Activated T-cell treated with anti-CD3 and anti-CD28 coated beads for 4 hours (primary cell): ENCODE measurements around the gene TAX1BP1.

Experiments used
- DNase-seq: peaks from one replicate; pipeline ENCODE4 v3.0.0-alpha.2; 2020

TAX1BP1 gene

DNA sequence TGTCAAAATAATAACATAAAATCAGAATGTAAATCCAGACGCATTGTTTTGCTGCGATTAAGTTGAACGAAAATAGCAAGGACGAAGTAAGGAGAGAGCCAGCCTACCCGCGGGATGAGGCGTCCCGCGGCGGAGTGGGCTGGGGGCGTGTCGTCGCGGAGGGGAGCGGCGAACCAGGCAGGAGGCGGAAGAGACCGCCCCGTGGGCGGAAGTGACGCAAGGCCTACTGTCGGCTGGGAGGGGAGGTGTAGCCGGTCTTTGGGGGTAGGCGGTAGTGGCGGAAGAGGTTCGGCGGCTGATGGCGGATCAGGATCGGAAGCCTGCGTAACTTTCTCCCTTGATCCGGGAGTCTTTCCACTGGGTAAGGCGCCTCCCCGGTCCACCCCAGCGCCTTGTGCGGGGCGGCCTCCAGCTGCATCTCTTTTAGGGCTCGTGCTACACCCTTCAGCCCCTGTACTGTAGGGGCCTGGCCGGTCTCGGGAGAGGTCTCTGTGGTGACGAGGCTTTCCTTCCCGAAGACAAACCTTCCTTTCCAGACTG is at the start of gene TAX1BP1:
Gene TAX1BP1 (plus strand): TSS at position 254 of the 540 bp plus-strand sequence. CDS start 8,363 bp downstream, outside the sequence.
- DNase-seq = peak; percentile 94

DNA sequence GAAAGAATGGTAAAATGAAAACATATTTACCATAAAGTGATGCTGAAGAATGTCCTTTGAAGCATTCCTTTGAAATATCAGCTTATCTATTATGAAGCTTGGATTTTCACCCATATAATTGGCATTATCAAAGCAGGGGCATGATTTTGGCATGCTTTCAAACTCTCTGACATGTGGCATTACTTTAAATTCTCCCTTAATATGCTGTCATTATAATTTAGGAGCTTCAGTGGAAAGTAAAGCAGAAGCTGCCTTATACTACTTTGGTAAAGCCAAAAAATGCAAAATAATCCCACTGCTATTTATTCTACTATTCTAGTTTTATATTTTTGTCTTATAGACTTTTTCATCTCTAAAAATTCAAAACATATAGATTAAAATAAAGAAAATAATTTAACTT is 49.3 kb upstream of the TAX1BP1 start:
- DNase-seq = no peak

DNA sequence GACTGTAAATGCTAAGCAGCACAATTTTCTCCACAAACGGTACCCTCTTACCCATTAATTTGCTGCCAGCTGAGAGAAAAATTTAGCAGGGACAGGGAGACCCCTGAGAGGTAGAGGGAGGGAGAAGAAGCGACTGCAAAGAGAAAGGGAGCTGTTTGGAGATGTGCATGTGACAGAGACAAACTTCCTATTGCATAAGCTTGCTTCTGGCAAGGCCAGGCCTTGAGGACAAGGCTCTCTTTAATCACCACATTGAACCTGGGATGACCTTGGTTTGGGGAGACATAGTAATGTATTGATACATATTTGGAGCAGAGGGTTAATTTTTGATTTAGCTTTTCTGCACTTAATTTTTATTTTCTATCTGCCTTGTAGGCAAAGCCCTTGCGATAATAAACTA is 46.2 kb upstream of the TAX1BP1 start:
- DNase-seq = no peak

DNA sequence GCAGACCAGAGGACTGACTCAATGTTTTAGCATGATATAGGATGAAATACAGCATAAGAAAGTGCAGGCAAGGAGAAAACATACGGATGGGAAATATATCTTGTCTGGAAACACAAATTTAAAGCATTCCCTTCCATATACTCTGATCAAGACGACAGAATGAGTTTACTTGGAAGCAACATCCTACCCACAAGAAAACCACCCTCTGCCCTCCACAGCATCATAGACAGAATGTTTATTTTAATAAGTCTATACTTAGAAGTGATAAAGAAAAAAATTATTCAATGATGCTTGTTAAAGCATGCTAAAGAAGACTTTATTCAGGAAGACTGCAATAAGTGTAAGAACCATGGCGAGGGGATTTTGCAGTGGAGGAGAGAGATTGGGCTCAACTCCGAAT is 44.9 kb upstream of the TAX1BP1 start:
- DNase-seq = no peak

DNA sequence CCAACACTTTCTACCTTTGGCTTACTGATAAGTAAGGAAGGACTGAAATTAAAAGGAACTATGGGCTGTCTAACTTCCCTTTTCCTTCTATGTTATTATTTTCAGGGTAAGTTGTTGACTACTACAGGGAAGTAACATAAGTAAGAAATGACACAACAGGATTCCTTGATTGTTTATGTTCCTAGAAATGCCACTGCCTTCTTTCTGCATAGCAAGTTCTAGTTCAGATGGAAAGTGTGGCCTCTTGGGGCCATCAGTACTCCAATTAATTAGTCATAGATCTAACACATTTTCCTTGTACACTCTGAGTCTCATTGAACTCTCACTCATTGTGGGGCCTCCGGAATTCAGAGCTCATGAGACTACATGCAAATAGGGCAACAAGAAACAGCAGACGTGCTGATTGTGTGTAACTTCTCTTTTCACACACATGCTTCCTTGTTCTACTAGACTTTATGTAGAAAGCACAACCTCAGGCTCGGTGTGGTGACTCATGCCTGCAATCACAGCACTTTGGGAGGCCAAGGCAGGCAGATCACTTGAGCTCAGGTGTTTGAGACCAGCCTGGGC is 42.0 kb upstream of the TAX1BP1 start:
- DNase-seq = no peak

DNA sequence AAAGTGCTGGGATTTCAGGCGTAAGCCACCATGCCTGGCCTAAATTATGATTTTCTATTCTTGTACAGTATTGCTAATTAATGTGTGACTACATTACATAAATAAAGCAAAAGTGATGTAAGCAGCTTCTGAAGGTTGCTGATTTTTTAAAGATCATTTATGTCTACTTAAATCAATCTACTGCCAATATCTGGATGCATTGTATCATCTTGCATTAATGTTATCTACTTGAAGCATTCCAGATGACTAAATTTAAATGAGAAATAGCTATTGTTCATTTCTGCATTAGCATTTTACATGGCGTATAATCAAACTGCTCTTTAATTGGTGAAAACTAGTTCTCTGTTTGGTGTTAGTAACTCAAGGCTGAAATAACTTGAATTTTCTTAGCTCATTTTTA is 40.2 kb upstream of the TAX1BP1 start:
- DNase-seq = no peak

DNA sequence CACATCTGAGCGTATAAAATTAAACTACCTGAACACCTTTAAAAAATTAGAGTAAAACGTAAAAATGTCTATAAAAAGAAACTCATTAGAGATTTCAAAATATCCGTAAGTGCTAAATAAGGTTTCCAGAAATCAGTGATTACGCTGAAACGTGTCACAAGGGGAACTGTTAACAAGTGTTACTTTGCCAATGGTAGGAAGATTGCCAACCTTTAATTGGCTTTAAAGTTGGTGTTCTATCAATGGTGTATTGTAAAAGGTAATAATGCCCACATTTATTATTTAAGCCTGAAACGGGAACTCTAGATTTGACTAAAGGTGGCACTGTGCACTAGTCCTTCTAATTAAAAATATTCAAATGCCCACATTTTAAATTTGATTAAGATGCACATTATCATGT is 39.5 kb upstream of the TAX1BP1 start:
- DNase-seq = no peak

DNA sequence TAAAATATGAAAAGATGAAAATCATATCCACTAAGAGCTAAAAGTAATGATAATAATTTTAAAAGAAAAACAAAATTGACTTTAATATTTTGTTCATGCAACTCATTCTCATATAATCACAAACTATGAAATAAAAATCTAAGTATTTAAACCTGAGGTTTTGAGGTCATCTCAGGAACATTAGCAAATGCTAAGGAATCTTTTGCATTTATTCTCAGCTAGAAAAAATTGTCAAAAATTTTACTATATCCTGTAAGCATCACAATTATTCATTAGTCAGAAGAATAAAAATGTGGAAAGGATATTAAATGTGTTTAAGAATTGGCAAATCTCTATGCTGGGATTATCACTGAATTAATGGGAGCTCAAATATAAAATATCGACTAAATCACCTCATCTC is 36.8 kb upstream of the TAX1BP1 start:
- no peak for DNase-seq

DNA sequence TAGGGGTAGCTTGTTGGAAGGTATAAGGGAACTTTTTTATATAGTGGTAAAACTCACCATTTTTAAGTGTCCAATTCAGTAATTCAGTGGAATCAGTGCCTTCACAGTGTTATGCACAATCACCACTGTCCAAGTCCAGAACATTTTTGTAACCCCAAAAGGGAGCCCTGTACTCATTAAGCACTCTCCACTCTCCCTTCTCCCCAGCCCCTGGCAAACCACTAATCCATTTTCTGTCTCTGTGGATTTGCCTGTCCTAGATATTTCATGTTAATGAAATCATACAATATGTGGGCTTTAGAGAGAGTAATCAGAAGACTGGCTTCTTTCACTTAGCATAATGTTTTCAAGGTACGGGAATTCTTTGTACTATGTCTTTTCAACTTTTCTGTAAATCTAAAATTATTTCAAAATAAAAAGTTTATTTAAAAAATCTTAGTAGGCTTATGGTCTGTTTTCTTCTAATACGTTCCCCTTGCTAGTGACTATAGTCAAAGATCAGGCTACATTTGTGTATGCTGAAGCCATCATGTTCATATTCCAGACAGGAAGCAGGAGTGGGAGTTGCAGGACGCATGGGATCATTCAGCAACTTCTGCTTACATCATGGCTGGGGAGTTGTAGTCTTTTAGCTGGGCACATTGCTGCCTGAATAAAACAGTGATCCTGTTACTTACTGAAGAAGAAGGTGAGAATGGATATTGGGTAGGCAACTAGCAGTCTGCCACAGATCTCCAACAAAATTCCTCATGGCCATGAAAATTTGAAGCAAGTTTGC is 35.4 kb upstream of the TAX1BP1 start:
- no peak for DNase-seq

DNA sequence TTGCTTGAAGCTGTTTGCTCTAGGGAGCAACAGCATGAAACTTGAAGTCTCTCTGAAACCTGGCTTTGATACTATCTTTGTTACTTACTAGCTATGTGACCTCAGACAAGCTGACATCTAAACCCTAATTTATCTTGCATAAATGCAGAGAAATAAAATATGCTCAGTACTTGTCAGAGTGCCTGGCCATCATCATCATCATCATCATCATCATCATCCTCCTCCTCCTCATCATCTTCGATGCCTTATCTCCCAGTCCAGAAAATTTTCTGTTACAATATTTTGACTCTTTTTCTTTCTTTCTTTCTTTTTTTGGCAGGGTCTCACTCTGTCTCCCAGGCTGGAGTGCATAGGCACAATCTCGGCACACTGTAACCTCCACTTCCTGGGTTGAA is 34.8 kb upstream of the TAX1BP1 start:
- DNase-seq = no peak

DNA sequence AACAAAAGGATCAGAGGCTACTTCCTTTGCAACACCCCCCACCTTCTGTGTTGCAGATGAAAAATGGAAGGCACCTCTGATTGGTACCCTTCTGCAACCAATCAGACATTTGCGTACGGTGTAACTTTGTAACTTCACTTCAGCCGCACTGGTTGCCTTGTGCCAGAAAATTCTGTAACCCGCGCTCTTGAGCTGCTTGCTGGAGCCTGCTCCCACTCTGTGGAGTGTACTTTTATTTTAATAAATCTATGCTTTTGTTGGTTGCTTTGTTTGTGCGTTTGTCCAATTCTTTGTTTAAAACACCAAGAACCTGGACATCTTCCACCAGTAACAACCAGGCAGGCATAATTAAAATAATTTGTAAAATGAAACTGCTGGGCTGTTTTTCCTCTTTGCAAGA is 31.5 kb upstream of the TAX1BP1 start:
- no peak for DNase-seq

DNA sequence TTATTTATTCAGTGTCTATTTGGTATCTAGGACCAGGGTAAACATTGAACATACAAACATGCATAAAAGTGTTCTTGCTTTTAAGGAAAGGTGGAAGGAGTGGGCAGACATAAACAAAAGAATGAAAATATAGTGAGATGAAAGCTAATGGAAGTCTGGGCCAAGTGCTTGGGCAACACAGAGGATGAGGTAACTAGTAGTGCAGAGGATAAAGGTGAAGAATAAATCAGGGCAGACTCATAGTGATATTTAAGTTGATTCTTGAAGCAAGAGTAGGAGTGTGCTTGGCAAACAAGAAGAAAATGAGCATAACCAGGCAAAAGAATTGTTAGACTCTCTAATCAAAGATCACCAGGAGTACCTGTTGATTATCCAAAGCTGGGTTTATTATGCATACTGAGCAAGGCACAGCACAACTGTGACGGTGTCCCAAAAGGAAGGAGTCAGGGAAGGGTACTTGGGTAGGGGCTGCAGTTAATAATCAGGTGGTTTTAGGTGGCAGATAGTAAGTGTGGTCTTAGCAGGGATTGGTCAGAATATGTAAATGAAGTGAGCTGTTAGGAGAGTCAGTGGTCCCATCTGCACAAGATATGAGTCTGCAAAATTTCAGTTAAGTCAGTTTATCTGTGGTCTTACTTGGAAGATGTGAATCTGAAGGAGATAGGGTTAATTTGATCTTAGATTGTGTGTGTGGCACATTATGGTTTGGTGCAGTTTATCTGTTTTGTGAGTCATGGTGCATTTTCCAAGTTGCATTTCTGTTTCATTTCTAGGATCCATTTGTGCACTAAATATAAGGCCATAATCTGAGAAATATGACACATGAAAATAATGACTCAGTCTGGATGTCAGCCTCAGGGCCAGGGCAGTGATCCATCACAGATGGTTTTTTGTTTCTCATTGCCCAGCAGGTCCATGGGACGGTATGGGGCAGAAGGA is 30.6 kb upstream of the TAX1BP1 start:
- DNase-seq = no peak

DNA sequence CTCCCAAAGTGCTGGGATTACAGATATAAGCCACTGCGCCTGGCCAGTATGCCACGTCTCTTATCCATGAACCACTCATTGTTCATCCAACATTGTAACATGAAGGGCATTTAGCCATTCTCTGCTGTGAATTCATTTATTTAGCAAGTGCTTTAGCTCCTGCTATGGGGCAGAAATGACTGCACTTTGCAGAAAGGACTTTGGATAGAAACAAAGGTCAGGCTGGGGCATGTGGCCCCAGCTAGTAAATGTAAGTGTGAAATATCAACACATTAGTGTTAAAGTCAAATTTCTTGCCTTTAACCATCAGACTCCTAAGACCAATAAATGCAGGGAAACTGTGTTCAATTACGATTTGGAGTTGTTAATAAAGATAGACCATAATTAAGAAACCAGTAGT is 27.7 kb upstream of the TAX1BP1 start:
- DNase-seq = no peak

DNA sequence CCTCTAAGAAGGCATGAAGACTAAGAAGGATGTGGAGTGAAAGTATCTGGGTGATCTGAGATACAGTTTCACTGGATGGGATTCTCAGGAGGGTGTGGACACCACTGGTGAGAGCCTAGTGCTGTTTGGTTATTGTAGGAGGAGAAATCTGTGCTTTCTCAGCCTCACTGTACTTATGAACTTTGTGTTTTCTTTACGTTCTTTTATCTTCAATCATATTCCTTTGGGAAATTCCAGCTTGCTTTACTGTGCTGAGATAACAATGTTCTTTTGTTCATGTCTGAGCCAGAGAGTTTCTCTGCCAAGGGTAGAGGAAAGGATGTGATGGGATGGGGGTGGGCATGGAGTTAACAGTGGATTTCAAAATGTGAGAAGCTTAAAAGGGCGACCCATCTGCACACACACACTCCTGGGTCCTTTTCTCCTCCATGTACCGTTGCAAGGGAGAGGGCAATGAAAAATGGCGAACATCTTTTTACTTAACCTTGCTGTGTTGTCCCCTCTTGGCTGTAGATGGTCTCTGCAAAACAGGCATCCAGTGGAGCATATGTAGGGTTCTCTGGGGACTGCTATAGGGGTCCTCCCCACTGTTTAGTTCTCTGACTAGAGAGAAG is 25.0 kb upstream of the TAX1BP1 start:
- no peak for DNase-seq

DNA sequence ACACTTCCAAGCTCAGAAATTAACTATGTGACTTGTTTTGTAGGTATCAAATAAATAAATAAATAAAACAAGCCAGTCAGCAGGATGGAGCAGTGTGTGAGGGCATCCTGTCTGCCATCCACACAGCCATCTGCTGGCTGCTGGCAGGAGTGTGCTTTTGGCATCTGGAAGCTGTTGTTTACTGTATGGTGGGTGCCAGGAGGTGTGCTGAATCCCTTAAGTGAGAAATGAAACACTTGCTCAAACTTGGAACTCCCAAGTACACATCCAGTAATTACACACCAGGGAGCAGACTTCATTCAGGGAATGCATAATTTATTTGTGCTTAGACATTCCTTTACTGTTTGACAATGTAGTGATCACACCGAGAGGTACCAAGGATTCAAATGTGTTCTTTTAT is 16.9 kb upstream of the TAX1BP1 start:
- DNase-seq = no peak

DNA sequence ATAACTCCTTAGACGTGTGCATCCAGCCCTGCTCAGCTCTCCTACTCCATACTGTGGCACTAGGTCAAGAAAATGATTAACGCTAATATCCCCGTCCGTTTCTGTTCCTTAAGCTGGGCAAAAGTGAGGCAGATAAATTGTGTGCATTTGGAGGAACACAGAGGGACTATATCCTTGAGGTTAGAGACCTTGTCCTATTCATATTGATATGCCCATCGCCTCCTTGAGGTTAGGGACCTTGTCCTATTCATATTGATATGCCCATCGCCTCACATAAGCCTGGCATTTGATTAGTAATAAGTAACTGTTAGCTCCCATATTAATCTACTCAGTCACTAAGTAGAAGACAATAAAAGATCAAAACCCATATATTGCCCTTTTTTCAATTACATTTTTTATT is 12.9 kb upstream of the TAX1BP1 start:
- DNase-seq = no peak

DNA sequence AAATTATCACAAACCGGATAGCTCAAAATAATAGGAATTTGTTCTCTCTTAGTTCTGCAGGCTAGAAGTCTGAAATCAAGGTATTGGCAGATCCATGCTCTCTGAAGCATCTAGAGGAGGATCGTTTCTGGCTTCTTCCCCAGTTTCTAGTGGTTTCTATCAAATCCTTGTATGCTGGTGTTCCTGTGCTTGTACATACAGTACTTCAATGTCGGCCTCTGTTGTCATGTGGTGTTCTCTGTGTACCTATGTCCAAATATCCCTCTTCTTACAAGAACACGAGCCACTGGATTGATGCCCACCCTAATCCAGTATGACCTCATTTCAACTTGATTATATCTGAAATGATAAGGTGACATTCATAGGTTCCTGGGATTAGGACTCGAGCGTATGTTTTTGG is 9.8 kb upstream of the TAX1BP1 start:
- no peak for DNase-seq

DNA sequence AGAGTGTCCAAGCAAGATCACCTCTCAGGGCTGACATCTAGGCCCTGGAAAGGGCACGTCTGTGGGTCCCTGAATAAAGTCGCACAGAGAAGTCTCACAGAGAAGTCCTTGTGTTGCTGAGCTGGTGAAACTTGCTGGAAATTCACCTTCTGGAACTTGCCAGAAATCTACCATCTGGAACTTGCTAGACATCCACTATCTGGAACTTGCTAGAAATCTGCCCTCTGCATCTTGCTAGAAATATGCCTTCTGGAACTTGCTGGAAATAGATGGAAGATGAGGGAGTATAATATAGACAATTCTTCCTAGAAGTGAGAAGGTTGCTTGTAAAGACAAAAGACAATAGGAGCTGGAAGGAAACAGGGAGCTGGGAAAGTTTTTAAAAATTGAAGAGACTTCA is 5.4 kb upstream of the TAX1BP1 start:
- no peak for DNase-seq

DNA sequence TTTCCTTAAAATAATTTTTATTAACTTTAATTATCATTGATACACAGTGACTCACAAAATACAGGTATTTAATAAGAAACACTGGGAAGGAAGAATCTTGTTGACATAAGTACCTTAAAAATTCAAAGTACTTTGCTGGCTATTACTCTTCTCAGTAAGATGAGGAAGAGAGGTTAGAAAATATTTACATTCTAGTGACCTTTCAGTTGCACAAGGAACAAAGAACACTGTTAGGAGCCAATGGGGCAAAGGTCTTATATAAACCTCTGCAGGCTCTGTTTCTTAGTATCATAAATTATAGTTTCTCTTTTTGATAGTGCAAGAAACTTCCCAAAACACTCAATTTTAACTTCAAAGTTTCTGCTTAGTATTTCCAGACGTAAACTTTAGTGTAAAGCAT is 4.8 kb upstream of the TAX1BP1 start:
- DNase-seq = no peak

DNA sequence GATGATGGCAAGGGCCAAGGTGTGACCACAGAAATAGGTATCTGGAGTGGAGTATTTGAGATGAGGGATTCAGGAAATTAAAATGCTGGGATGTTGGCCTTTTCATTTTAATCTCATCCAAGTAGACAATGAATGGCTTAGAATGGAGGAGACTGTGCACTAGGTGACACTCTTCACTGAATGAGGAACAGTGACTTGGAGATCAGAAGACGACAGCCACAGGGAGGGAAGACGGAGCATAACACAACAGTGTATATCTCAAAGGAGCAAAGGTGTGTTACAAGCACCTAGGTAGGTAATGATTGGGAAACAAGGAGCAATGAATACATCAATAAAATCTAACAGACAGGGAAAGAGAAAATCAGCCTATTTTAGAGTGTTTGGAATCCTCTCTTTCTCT is 4.1 kb upstream of the TAX1BP1 start:
- no peak for DNase-seq

DNA sequence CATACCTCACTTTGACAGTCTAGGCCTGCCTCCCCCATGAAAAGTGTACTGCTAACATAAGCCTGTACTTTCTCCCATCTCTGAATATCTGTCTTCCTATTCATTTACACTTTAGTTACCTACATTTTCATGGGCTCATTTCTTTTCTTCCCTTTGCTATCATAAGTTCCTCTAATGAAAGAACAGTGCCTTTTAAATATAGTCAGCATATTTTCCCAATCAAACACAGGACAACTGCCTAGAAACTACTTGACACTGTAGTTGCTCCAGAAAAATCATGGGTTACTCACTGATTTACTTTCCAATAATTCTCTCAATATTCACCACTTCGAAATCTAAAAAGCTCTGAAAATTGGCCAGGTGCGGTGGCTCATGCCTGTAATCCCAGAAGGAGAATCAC is 2.8 kb upstream of the TAX1BP1 start:
- DNase-seq = no peak

DNA sequence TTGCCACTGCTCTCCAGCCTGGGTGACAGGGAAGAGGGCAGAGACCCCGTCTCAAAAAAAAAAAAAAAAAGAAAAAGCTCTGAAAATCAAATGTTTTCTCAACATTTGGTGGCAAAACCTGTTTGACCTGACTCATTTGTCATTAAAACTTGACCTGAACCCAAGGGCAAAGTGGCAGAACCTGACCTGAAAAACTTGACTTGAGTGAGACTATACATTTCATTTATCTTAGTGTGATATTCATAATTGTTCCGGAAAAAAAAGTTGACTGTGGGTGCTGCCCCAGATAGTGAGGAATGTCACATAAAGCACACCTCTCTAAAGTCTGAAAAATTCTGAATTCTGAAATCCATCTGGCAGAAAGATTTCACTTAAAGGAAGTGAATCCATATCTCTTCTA is 2.3 kb upstream of the TAX1BP1 start:
- DNase-seq = no peak

DNA sequence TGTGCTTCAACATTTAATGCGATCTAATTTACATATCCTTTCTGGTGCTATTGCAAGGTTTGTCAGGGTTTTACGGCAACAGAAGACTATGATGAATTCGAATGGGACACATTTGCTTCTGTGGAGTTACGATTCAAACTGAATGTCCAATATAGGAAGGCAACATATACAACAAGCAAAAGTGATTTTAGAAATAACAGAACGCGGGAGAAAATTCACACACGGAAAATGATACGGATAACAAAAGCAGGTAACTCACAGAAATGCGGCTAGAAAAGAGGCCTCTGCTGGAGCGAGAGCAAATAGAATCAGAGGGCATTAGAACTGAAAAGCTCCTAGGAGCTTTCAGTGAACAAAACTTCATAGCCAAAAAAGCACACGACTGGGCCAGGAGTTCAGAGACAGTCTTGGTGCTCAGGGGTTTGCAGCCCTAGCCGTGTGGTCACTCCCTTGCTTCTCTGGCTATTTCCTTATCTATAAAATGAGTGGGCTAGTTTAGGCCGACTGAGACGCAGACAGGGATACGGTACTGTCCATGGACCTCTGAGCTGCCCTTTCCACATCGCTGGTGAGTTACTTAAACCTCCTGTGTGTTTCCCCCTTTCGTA is 557 bp upstream of the TAX1BP1 start:
- DNase-seq = no peak
